GM12892 (cell line): ENCODE results near the gene ABL1. TPM values are rescaled to one million over a fixed set of nuclear protein-coding genes. Genes with fewer than 3 reads are reported as not detected.
"Not testable (repeated sequence)": the region's sequence is repeated elsewhere in the genome, so short reads cannot be mapped to it uniquely, and the experiment has no call there.

ENCODE experiments used
- DNase-seq: peaks from one replicate; pipeline ENCODE4 v3.0.0; 2011; ENCODE audit not compliant: insufficient read length
- FAIRE-seq: peaks from 2 replicates; lab custom pipeline; 2011; peaks lifted over from hg19 to GRCh38; lab: Jason Lieb, UNC
- POLR2A ChIP-seq: IDR thresholded peaks from 2 replicates; pipeline ENCODE4 v1.6.1; 2011; ENCODE audit warnings: low read depth, low read length, control low read depth
- POLR2AphosphoS5 ChIP-seq: IDR thresholded peaks from 2 replicates; pipeline ENCODE4 v1.6.1; 2011; ENCODE audit warnings: low read depth, low read length, control low read depth
- TAF1 ChIP-seq: IDR thresholded peaks from 2 replicates; pipeline ENCODE4 v1.6.1; 2011; ENCODE audit warnings: low read depth, mild to moderate bottlenecking, control low read depth, low read length, borderline replicate concordance
- polyA plus RNA-seq: library from polyadenylated mRNA; unstranded; fragments of >200 nt; gene quantifications from one replicate; pipeline ENCODE4 v1.2.1, GENCODE V29; 2012; ENCODE audit warnings: missing spikeins, inconsistent platforms; ENCODE audit not compliant: missing spikeins

The ABL1 gene
- 14.7 TPM for polyA plus RNA-seq

- FAIRE-seq (peak; percentile 88), DNase-seq (peak; percentile 61)
- no peak for TF ChIP-seq TAF1
- peak; percentile 80 for TF ChIP-seq POLR2AphosphoS5
- TF ChIP-seq POLR2A: peak; percentile 79
Observed at GRCh38 chr9:130834371-130835336, at the start of gene ABL1. TSS of gene ABL1 (plus strand) at chr9:130835254. CDS start at chr9:130835447, 193 bp downstream.

GRCh38 chr9:130785940-130786508 lies 49.0 kb upstream of the ABL1 start:
- DNase-seq (no peak), FAIRE-seq (no peak)
- TF ChIP-seq TAF1: no peak
- TF ChIP-seq POLR2A: no peak
- TF ChIP-seq POLR2AphosphoS5: no peak

- DNase-seq: no peak
- FAIRE-seq: no peak
- TF ChIP-seq POLR2AphosphoS5 (no peak), TAF1 (no peak), POLR2A (no peak)
Observed at GRCh38 chr9:130786526-130786925, 48.5 kb upstream of the ABL1 start.

- TF ChIP-seq TAF1 (no peak), POLR2AphosphoS5 (no peak), POLR2A (no peak)
- DNase-seq (no peak), FAIRE-seq (no peak)
Observed at GRCh38 chr9:130789747-130790672, 45.0 kb upstream of the ABL1 start.

GRCh38 chr9:130791303-130791894 lies 43.7 kb upstream of the ABL1 start:
- DNase-seq (no peak), FAIRE-seq (no peak)
- TF ChIP-seq POLR2AphosphoS5 (no peak), POLR2A (no peak), TAF1 (no peak)

GRCh38 chr9:130793589-130793988 lies 41.5 kb upstream of the ABL1 start:
- no peak for FAIRE-seq
- no peak for TF ChIP-seq TAF1
- no peak for TF ChIP-seq POLR2AphosphoS5
- TF ChIP-seq POLR2A: no peak
- no peak for DNase-seq

- FAIRE-seq, DNase-seq: not testable (repeated sequence)
Observed at GRCh38 chr9:130794021-130794420, 41.0 kb upstream of the ABL1 start.

GRCh38 chr9:130794423-130794822 lies 40.6 kb upstream of the ABL1 start:
- FAIRE-seq, DNase-seq: not testable (repeated sequence)

GRCh38 chr9:130794923-130795495 lies 40.0 kb upstream of the ABL1 start:
- DNase-seq: no peak
- no peak for FAIRE-seq
- TF ChIP-seq TAF1 (no peak), POLR2AphosphoS5 (no peak), POLR2A (no peak)

- FAIRE-seq, DNase-seq: not testable (repeated sequence)
Observed at GRCh38 chr9:130803116-130803515, 31.9 kb upstream of the ABL1 start.
